Activated T-cell treated with anti-CD3 and anti-CD28 coated beads, Interleukin-2, amount 50 U/mL, for 72 hours (primary cell): ENCODE measurements around the gene NCK1. TPM values are rescaled to one million over a fixed set of nuclear protein-coding genes. Genes with fewer than 3 reads are reported as not detected.
"Not testable (repeated sequence)": the region's sequence is repeated elsewhere in the genome, so short reads cannot be mapped to it uniquely, and the experiment has no call there.

Experiments used
- ATAC-seq, 2 donors: fragments of 150-1000 bp; cut with Tn5 transposase; replicated peaks in 1 of 2; 2 replicates each; pipeline ENCODE4 v1.10.0; 2021; ENCODE audit warnings: moderate library complexity in 2 of 2, mild to moderate bottlenecking in 1 of 2
- DNase-seq, 2 donors: peaks; one replicate each; pipeline ENCODE4 v3.0.0; 2021 to 2022; ENCODE audit warnings: mixed read lengths in 1 of 2
- H3K27ac Mint-ChIP-seq: one replicate; pipeline ENCODE4 v1.8.0; 2022; ENCODE audit warnings: mild to moderate bottlenecking, moderate library complexity, mixed read lengths
- H3K27me3 Mint-ChIP-seq: one replicate; pipeline ENCODE4 v1.8.0; 2022; ENCODE audit warnings: low read depth, mixed read lengths
- H3K36me3 Mint-ChIP-seq, 2 donors: one replicate each; pipeline ENCODE4 v1.8.0; 2022; ENCODE audit warnings: mixed read lengths in 2 of 2, mild to moderate bottlenecking in 1 of 2; ENCODE audit not compliant: insufficient read depth in 2 of 2
- H3K4me1 Mint-ChIP-seq: one replicate; pipeline ENCODE4 v1.8.0; 2022; ENCODE audit warnings: low read depth, mixed read lengths
- H3K4me3 Mint-ChIP-seq, 2 donors: one replicate each; pipeline ENCODE4 v1.8.0; 2022; ENCODE audit warnings: mild to moderate bottlenecking in 2 of 2, mixed read lengths in 2 of 2, moderate library complexity in 2 of 2
- H3K9me3 Mint-ChIP-seq, 2 donors: one replicate each; pipeline ENCODE4 v1.8.0; 2022; ENCODE audit warnings: mixed read lengths in 2 of 2
- total RNA-seq, 2 donors: library from RNA; stranded (reverse); gene quantifications; one replicate each; pipeline ENCODE4 v1.2.3, GENCODE V29; 2022

NCK1 gene
- total RNA-seq, 2 donors from 2014 or later: 45.8 to 46.6 TPM

GRCh38 chr3:136960838-136961836 is 99.1 kb downstream of the NCK1 start:
- no peak overlapping the region for H3K4me3 Mint-ChIP-seq
- no peak overlapping the region for H3K27ac Mint-ChIP-seq
- H3K9me3 Mint-ChIP-seq: no peaks in the 10 kb centered on the region
- DNase-seq (no peak), ATAC-seq (no peak)
- H3K4me1 Mint-ChIP-seq: no peaks in the 10 kb centered on the region
- no peaks in the 10 kb centered on the region for H3K36me3 Mint-ChIP-seq
- no peaks in the 10 kb centered on the region for H3K27me3 Mint-ChIP-seq

- ATAC-seq: no peak
- Mint-ChIP-seq H3K36me3 (no peaks in the 10 kb centered on the region), H3K9me3 (no peaks in the 10 kb centered on the region), H3K27me3 (no peaks in the 10 kb centered on the region), H3K4me3 (no peak overlapping the region), H3K4me1 (no peaks in the 10 kb centered on the region), H3K27ac (no peak overlapping the region)
- no peak for DNase-seq
These were observed 100.9 kb downstream of the NCK1 start for GRCh38 chr3:136962927-136963326.

GRCh38 chr3:136969539-136969938 is 107.5 kb downstream of the NCK1 start:
- peaks cover 4 to 17% of the 10 kb centered on the region in 2 donors for H3K36me3 Mint-ChIP-seq
- not testable (repeated sequence) for DNase-seq, H3K9me3 Mint-ChIP-seq, H3K4me1 Mint-ChIP-seq, H3K4me3 Mint-ChIP-seq, H3K27ac Mint-ChIP-seq, ATAC-seq, H3K27me3 Mint-ChIP-seq

GRCh38 chr3:136973352-136973751 is 111.3 kb downstream of the NCK1 start:
- Mint-ChIP-seq H3K9me3 (peaks cover 4% of the 10 kb centered on the region in 2 donors), H3K36me3 (peaks cover 4 to 20% of the 10 kb centered on the region in 2 donors), H3K4me3 (no peak overlapping the region), H3K27ac (no peak overlapping the region), H3K27me3 (no peaks in the 10 kb centered on the region), H3K4me1 (no peaks in the 10 kb centered on the region)
- no peak for DNase-seq
- ATAC-seq: no peak

DNA sequence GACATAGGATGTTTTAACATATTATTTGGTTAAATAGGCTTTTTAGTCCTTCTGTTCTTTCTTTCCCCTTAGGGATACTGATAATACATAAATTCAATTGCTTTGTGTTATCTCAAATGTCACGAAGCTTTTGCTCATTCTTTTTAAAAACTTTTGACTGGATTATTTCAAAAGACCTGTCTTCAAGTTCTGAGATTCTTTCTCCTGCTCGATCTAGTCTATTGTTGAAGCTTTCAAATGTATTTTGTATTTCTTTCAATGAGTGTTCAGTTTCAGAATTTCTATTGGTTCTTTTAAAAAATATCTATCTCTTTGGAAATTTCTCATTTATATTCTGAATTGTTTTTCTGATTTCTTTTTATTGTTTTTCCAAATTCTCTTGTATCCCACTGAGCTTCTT is 112.7 kb downstream of the NCK1 start:
- Mint-ChIP-seq H3K27ac (no peak overlapping the region), H3K27me3 (no peaks in the 10 kb centered on the region), H3K4me3 (no peak overlapping the region), H3K9me3 (peaks cover 4% of the 10 kb centered on the region in 2 donors), H3K4me1 (no peaks in the 10 kb centered on the region), H3K36me3 (peaks cover 4 to 19% of the 10 kb centered on the region in 2 donors)
- DNase-seq (no peak), ATAC-seq (no peak)

- H3K4me3 Mint-ChIP-seq: no peak overlapping the region
- H3K27me3 Mint-ChIP-seq: no peaks in the 10 kb centered on the region
- ATAC-seq (no peak), DNase-seq (no peak)
- H3K36me3 Mint-ChIP-seq: peaks cover 2 to 8% of the 10 kb centered on the region in 2 donors
- peaks cover 0 to 2% of the 10 kb centered on the region in 2 donors for H3K9me3 Mint-ChIP-seq
- H3K4me1 Mint-ChIP-seq: no peaks in the 10 kb centered on the region
- no peak overlapping the region for H3K27ac Mint-ChIP-seq
These were observed 117.2 kb downstream of the NCK1 start for GRCh38 chr3:136979204-136979603.

DNA sequence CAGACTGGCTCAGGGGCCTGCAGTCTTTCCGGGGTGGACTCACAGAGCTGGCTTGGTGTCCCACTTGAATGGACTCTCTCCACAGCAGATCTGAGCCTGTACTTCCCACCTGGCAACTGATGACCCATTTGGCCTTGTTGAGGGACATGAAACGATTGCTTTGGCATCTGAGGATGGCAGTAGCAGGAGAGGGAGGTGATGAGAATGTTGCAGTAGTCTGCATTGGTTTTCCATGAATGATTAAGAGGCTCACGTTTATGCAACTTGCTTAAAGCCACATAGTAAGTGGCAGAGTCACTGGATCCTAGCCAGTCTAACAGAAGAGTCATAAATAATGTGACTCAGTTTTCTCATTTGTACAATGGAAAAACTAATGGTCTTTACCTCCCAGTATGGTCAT is 117.7 kb downstream of the NCK1 start:
- no peaks in the 10 kb centered on the region for H3K4me1 Mint-ChIP-seq
- peaks cover 0 to 4% of the 10 kb centered on the region in 2 donors for H3K36me3 Mint-ChIP-seq
- H3K9me3 Mint-ChIP-seq: peaks cover 0 to 2% of the 10 kb centered on the region in 2 donors
- H3K4me3 Mint-ChIP-seq: no peak overlapping the region
- ATAC-seq (no peak), DNase-seq (no peak)
- no peak overlapping the region for H3K27ac Mint-ChIP-seq
- H3K27me3 Mint-ChIP-seq: no peaks in the 10 kb centered on the region

- Mint-ChIP-seq H3K36me3 (peaks cover 0 to 1% of the 10 kb centered on the region in 2 donors), H3K4me3 (no peak overlapping the region), H3K27me3 (no peaks in the 10 kb centered on the region), H3K27ac (no peak overlapping the region), H3K4me1 (no peaks in the 10 kb centered on the region), H3K9me3 (no peaks in the 10 kb centered on the region)
- no peak for ATAC-seq
- DNase-seq: no peak
These were observed 120.0 kb downstream of the NCK1 start for GRCh38 chr3:136982033-136982432.

DNA sequence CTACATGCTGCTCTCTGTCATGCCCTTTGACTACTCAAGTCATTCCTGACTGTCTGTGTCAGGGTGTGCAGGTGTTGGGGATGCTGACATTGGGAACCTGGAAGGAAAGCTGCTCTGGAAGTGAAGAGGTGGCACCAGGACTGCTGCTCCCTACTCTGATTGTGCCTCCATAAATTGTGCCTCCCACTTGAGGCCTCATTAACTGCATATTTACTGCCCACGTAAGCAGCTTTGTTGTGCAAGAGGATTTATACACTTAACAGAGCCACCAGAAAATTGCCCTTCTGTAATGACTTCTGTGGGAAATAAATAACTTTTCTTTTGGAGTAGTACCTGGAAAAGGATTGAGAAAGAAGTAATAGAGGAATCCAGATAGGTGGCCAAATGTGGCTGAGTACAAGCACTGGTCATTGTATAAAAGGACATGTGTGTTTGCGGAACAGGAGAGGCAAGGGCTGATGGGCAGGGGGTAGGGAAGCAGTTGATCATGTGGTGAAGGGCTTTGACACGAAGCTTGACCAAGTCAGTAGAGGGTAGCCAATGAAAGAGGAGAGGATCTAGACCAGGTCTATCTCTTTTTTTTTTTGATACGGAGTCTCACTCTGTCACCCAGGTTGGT is 120.6 kb downstream of the NCK1 start:
- peaks cover 0 to 1% of the 10 kb centered on the region in 2 donors for H3K36me3 Mint-ChIP-seq

DNA sequence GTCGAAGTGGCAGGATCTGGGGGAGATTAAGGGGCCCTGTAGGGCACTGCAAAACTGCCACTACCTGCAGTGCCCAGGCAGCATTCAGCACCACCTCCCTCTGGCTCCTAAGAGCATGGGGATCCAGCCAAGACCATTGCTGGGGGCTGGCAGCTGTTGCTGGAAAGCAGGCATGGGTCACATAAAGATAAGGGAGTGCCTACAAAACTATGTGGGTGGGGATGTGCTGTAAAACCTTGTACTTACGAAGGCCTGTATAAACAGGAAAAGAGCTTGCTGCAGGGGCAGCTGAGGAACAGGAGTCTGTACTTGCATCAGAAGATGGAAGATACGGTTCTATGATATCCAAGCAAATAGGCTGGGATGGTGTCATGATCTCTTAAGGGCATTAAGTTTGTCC is 122.8 kb downstream of the NCK1 start:
- Mint-ChIP-seq H3K27me3 (no peaks in the 10 kb centered on the region), H3K36me3 (peaks cover 0 to 1% of the 10 kb centered on the region in 2 donors), H3K4me3 (no peak overlapping the region), H3K9me3 (no peaks in the 10 kb centered on the region), H3K4me1 (no peaks in the 10 kb centered on the region), H3K27ac (no peak overlapping the region)
- DNase-seq (no peak), ATAC-seq (no peak)

More for the DNA sequence above, 120.6 kb downstream of the NCK1 start:
- no peak for ATAC-seq
- no peak for DNase-seq
- no peaks in the 10 kb centered on the region for H3K9me3 Mint-ChIP-seq
- H3K4me3 Mint-ChIP-seq: no peak overlapping the region
- H3K27me3 Mint-ChIP-seq: no peaks in the 10 kb centered on the region
- no peak overlapping the region for H3K27ac Mint-ChIP-seq
- no peaks in the 10 kb centered on the region for H3K4me1 Mint-ChIP-seq

GRCh38 chr3:136987398-136987980 is 125.5 kb downstream of the NCK1 start:
- H3K36me3 Mint-ChIP-seq, H3K27me3 Mint-ChIP-seq, H3K4me1 Mint-ChIP-seq, H3K27ac Mint-ChIP-seq, H3K9me3 Mint-ChIP-seq, DNase-seq, H3K4me3 Mint-ChIP-seq, ATAC-seq: not testable (repeated sequence)

GRCh38 chr3:136988651-136989050 is 126.6 kb downstream of the NCK1 start:
- Mint-ChIP-seq H3K36me3 (peaks cover 0 to 1% of the 10 kb centered on the region in 2 donors), H3K9me3 (no peaks in the 10 kb centered on the region), H3K4me1 (no peaks in the 10 kb centered on the region), H3K27me3 (no peaks in the 10 kb centered on the region), H3K27ac (no peak overlapping the region), H3K4me3 (no peak overlapping the region)
- ATAC-seq (no peak), DNase-seq (no peak)
